ENCODE data around the gene IVNS1ABP. TPM values are rescaled to one million over a fixed set of nuclear protein-coding genes. Genes with fewer than 3 reads are reported as not detected.

IVNS1ABP gene
- total and polyA plus RNA-seq, 9 of the 15 experiments (the other 6 are each of a cell fraction or from before 2014, with no cell fraction given), result 30.6 to 126 (median 77.7) TPM

DNA sequence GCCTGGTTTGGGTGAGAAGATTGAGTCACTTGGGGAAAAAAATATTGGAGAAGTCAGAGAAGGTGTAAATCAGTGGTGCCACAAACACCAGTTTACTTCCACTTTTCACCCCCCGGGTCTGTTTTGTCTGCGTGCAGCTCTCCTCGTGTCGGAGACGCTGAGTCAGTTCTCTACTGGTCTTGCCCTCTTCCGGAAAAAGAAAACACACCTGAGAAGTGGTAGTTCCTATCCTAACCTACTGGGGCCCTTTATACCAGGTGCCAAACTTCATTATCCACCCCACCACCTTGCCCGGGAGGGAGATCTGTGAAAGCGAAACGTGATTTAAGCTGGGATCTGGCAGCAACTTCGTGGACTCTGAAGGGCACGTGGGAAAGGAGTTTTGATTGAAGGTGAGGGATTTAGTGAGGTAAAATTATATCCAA, 855 bp upstream of the IVNS1ABP start (continued):
- TF ChIP-seq, protein P1, sequence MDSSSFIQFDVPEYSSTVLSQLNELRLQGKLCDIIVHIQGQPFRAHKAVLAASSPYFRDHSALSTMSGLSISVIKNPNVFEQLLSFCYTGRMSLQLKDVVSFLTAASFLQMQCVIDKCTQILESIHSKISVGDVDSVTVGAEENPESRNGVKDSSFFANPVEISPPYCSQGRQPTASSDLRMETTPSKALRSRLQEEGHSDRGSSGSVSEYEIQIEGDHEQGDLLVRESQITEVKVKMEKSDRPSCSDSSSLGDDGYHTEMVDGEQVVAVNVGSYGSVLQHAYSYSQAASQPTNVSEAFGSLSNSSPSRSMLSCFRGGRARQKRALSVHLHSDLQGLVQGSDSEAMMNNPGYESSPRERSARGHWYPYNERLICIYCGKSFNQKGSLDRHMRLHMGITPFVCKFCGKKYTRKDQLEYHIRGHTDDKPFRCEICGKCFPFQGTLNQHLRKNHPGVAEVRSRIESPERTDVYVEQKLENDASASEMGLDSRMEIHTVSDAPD (CRISPR knock-in tag; IDR thresholded peaks at IDR 0.05), result no peak
- TF ChIP-seq TSHZ1 (CRISPR knock-in tag; IDR thresholded peaks at IDR 0.05), result no peak
- peak; percentile 81 for TF ChIP-seq MEIS2 (IDR thresholded peaks at IDR 0.05; ENCODE audit: partially characterized antibody)
- TF ChIP-seq FOXP4 (CRISPR knock-in tag; IDR thresholded peaks at IDR 0.05; ENCODE audit: borderline replicate concordance), result peak; percentile 73; the same call in 1 of the 2 replicates
- no peak for TF ChIP-seq SRSF7 (optimal IDR thresholded peaks at IDR 0.05; ENCODE audit: low read depth, low read length)
- TF ChIP-seq ASH1L (IDR thresholded peaks at IDR 0.05; ENCODE audit: borderline replicate concordance, low read depth, partially characterized antibody), result peak; percentile 61
- TF ChIP-seq MCM3 (IDR thresholded peaks at IDR 0.05), result no peak
- TF ChIP-seq, protein P2, sequence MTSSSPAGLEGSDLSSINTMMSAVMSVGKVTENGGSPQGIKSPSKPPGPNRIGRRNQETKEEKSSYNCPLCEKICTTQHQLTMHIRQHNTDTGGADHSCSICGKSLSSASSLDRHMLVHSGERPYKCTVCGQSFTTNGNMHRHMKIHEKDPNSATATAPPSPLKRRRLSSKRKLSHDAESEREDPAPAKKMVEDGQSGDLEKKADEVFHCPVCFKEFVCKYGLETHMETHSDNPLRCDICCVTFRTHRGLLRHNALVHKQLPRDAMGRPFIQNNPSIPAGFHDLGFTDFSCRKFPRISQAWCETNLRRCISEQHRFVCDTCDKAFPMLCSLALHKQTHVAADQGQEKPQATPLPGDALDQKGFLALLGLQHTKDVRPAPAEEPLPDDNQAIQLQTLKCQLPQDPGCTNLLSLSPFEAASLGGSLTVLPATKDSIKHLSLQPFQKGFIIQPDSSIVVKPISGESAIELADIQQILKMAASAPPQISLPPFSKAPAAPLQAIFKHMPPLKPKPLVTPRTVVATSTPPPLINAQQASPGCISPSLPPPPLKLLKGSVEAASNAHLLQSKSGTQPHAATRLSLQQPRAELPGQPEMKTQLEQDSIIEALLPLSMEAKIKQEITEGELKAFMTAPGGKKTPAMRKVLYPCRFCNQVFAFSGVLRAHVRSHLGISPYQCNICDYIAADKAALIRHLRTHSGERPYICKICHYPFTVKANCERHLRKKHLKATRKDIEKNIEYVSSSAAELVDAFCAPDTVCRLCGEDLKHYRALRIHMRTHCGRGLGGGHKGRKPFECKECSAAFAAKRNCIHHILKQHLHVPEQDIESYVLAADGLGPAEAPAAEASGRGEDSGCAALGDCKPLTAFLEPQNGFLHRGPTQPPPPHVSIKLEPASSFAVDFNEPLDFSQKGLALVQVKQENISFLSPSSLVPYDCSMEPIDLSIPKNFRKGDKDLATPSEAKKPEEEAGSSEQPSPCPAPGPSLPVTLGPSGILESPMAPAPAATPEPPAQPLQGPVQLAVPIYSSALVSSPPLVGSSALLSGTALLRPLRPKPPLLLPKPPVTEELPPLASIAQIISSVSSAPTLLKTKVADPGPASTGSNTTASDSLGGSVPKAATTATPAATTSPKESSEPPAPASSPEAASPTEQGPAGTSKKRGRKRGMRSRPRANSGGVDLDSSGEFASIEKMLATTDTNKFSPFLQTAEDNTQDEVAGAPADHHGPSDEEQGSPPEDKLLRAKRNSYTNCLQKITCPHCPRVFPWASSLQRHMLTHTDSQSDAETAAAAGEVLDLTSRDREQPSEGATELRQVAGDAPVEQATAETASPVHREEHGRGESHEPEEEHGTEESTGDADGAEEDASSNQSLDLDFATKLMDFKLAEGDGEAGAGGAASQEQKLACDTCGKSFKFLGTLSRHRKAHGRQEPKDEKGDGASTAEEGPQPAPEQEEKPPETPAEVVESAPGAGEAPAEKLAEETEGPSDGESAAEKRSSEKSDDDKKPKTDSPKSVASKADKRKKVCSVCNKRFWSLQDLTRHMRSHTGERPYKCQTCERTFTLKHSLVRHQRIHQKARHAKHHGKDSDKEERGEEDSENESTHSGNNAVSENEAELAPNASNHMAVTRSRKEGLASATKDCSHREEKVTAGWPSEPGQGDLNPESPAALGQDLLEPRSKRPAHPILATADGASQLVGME (CRISPR knock-in tag; IDR thresholded peaks at IDR 0.05), result no peak
- TF ChIP-seq HDAC3 (IDR thresholded peaks at IDR 0.05; ENCODE audit: borderline replicate concordance, partially characterized antibody), result no peak
- TF ChIP-seq, protein P3, sequence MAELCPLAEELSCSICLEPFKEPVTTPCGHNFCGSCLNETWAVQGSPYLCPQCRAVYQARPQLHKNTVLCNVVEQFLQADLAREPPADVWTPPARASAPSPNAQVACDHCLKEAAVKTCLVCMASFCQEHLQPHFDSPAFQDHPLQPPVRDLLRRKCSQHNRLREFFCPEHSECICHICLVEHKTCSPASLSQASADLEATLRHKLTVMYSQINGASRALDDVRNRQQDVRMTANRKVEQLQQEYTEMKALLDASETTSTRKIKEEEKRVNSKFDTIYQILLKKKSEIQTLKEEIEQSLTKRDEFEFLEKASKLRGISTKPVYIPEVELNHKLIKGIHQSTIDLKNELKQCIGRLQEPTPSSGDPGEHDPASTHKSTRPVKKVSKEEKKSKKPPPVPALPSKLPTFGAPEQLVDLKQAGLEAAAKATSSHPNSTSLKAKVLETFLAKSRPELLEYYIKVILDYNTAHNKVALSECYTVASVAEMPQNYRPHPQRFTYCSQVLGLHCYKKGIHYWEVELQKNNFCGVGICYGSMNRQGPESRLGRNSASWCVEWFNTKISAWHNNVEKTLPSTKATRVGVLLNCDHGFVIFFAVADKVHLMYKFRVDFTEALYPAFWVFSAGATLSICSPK (IDR thresholded peaks at IDR 0.05; ENCODE audit: borderline replicate concordance), result no peak
- TF ChIP-seq ZKSCAN3 (CRISPR knock-in tag; IDR thresholded peaks at IDR 0.05), result no peak
- TF ChIP-seq SRSF3 (IDR thresholded peaks at IDR 0.05; ENCODE audit: insufficient read depth, low read length), result no peak
